IMR-90 (cell line): ENCODE measurements around the gene LRP1B. TPM values are rescaled to one million over a fixed set of nuclear protein-coding genes. Genes with fewer than 3 reads are reported as not detected.

Experiments
- ATAC-seq: fragments of 200-7000 bp; cut with Tn5 transposase; 2 replicates; pipeline ENCODE4 v1.9.1; 2020; ENCODE audit warnings: low read depth, mild to moderate bottlenecking, moderate library complexity
- BruUV-seq: library from RNA; stranded (reverse); fragments of 400-500 nt; replicated peaks from 2 replicates; lab custom pipeline; 2021; lab: Mats Ljungman, UMichigan
- CTCF ChIA-PET: fragments of 300-600 bp; formaldehyde crosslinking; extraction: SDS; loops from one replicate; lab custom pipeline; 2021; ENCODE audit warnings: antibody characterized with exemption; lab: Yijun Ruan, JAX
- POLR2A ChIA-PET: fragments of 300-600 bp; sonication (Branson Sonifier 250); formaldehyde crosslinking; loops from one replicate; lab custom pipeline; 2022; ENCODE audit warnings: antibody characterized with exemption; ENCODE audit not compliant: unreplicated experiment; lab: Charles Lee
- DNase-seq: peaks from one replicate; pipeline ENCODE4 v3.0.0; 2013
- H2AFZ ChIP-seq: replicated peaks from 2 replicates; pipeline ENCODE3; 2013; ENCODE audit warnings: low read length, mild to moderate bottlenecking; ENCODE audit not compliant: poor library complexity
- H2AK5ac ChIP-seq: 2 replicates; pipeline ENCODE4 v1.6.1; 2013; ENCODE audit warnings: low read depth, low read length, inconsistent platforms
- H2AK9ac ChIP-seq: replicated peaks from 2 replicates; pipeline ENCODE3; 2013; ENCODE audit warnings: mild to moderate bottlenecking, low read depth, low read length, moderate library complexity; ENCODE audit not compliant: poor library complexity
- H2BK120ac ChIP-seq: 2 replicates; pipeline ENCODE4 v1.6.1; 2013; ENCODE audit warnings: low read depth, low read length, inconsistent platforms
- H2BK15ac ChIP-seq: 3 replicates; pipeline ENCODE4 v1.6.1; 2013; ENCODE audit warnings: low read depth, low read length, inconsistent platforms
- H2BK20ac ChIP-seq: 2 replicates; pipeline ENCODE4 v1.6.1; 2013; ENCODE audit warnings: low read depth, mild to moderate bottlenecking, inconsistent platforms, low read length, moderate library complexity
- H2BK5ac ChIP-seq: 2 replicates; pipeline ENCODE4 v1.6.1; 2013; ENCODE audit warnings: mild to moderate bottlenecking, low read depth, low read length, inconsistent platforms; ENCODE audit not compliant: poor library complexity, severe bottlenecking
- H3K14ac ChIP-seq: replicated peaks from 2 replicates; pipeline ENCODE4 v1.6.1; 2013; ENCODE audit warnings: low read depth, low read length, inconsistent platforms
- H3K18ac ChIP-seq: 2 replicates; pipeline ENCODE4 v1.6.1; 2013; ENCODE audit warnings: low read depth, low read length, control low read depth
- H3K23ac ChIP-seq: 2 replicates; pipeline ENCODE4 v1.6.1; 2013; ENCODE audit warnings: low read depth, low read length, inconsistent platforms
- H3K27ac ChIP-seq: 2 replicates; pipeline ENCODE4 v1.5.1; 2013; ENCODE audit warnings: mild to moderate bottlenecking, control low read depth, low read length; ENCODE audit not compliant: insufficient read depth
- H3K27me3 ChIP-seq: 2 replicates; pipeline ENCODE4 v1.6.1; 2013; ENCODE audit warnings: low read length; ENCODE audit not compliant: control insufficient read depth, insufficient read depth
- H3K36me3 ChIP-seq: 2 replicates; pipeline ENCODE4 v1.6.1; 2013; ENCODE audit warnings: low read length, mixed read lengths; ENCODE audit not compliant: control insufficient read depth, insufficient read depth
- H3K4ac ChIP-seq: 2 replicates; pipeline ENCODE4 v1.6.1; 2013; ENCODE audit warnings: low read depth, low read length, inconsistent platforms
- H3K4me1 ChIP-seq: 2 replicates; pipeline ENCODE4 v1.6.1; 2013; ENCODE audit warnings: low read length, mixed read lengths; ENCODE audit not compliant: control insufficient read depth, insufficient read depth
- H3K4me2 ChIP-seq: 2 replicates; pipeline ENCODE4 v1.6.1; 2013; ENCODE audit warnings: low read depth, mild to moderate bottlenecking, control low read depth, low read length, moderate library complexity
- H3K4me3 ChIP-seq: 2 replicates; pipeline ENCODE4 v1.5.1; 2013; ENCODE audit warnings: low read depth, mild to moderate bottlenecking, control low read depth, low read length, moderate library complexity; ENCODE audit not compliant: insufficient read depth
- H3K56ac ChIP-seq: 2 replicates; pipeline ENCODE4 v1.6.1; 2013; ENCODE audit warnings: low read length, inconsistent platforms; ENCODE audit not compliant: insufficient read depth; ENCODE audit errors: extremely low read depth
- H3K79me1 ChIP-seq, 2 experiments: 2 replicates each; pipeline ENCODE4 v1.6.1; 2013; ENCODE audit warnings: low read length in 2 of 2, inconsistent platforms in 1 of 2, low read depth in 1 of 2
- H3K9ac ChIP-seq: 2 replicates; pipeline ENCODE4 v1.6.1; 2013; ENCODE audit warnings: low read depth, low read length, control low read depth
- H3K9me1 ChIP-seq: 2 replicates; pipeline ENCODE4 v1.6.1; 2013; ENCODE audit warnings: low read length, inconsistent platforms; ENCODE audit not compliant: insufficient read depth
- H3K9me3 ChIP-seq: 2 replicates; pipeline ENCODE4 v1.6.1; 2013; ENCODE audit warnings: low read length; ENCODE audit not compliant: control insufficient read depth, insufficient read depth
- H4K20me1 ChIP-seq: 2 replicates; pipeline ENCODE4 v1.6.1; 2013; ENCODE audit warnings: low read length, inconsistent platforms; ENCODE audit not compliant: insufficient read depth
- H4K5ac ChIP-seq: 2 replicates; pipeline ENCODE4 v1.6.1; 2013; ENCODE audit warnings: mild to moderate bottlenecking, low read depth, low read length, control low read depth
- H4K8ac ChIP-seq, 2 experiments: 2 replicates each; pipeline ENCODE4 v1.6.1; 2013; ENCODE audit warnings: low read depth in 2 of 2, low read length in 2 of 2, control low read depth in 1 of 2, inconsistent platforms in 1 of 2
- H4K91ac ChIP-seq: 2 replicates; pipeline ENCODE4 v1.6.1; 2013; ENCODE audit warnings: low read depth, low read length, inconsistent platforms; ENCODE audit not compliant: insufficient read depth
- MAFK ChIP-seq: IDR thresholded peaks from 2 replicates; pipeline ENCODE4 v1.6.1; 2012; ENCODE audit warnings: low read depth, low read length, improper control_type of control experiment
- USF2 ChIP-seq: fragments of 150-350 bp; IDR thresholded peaks from 2 replicates; pipeline ENCODE4 v1.6.1; 2017; ENCODE audit warnings: mild to moderate bottlenecking, antibody characterized with exemption, low read length, low read depth
- WGBS, 2 experiments: methylation state at CpG; one replicate each; pipeline versions ENCODE4 v1.1.5 to v1.1.7; 2013; ENCODE audit warnings: missing lambda C conversion rate in 2 of 2; ENCODE audit not compliant: insufficient read length in 1 of 2; ENCODE audit errors: extremely low coverage in 2 of 2; 5-methylcytosine and 5-hydroxymethylcytosine counted together
- dilution Hi-C: fragments of 300-500 bp; cut with HindIII; formaldehyde crosslinking; loops from one replicate; pipeline ENCODE4 v1.14.3; 2018; ENCODE audit warnings: low sequenced_read_pairs; ENCODE audit not compliant: unreplicated experiment
- in situ Hi-C: fragments of 300-500 bp; cut with MboI; formaldehyde crosslinking; loops from 3 replicates; pipeline ENCODE4 v1.14.3; 2019; ENCODE audit warnings: low sequenced_read_pairs, inconsistent platforms, mixed read lengths
- intact Hi-C: fragments of 100-400 bp; cut with micrococcal nuclease; formaldehyde crosslinking; loops from 2 replicates; pipeline ENCODE4 v1.10.0; 2022
- polyA plus RNA-seq, 3 experiments: library from polyadenylated mRNA; depleted of rRNA; stranded (reverse); fragments of >200 nt; gene quantifications; 2 replicates each; pipeline ENCODE4 v1.2.3, GENCODE V29; 2012; ENCODE audit warnings: low replicate concordance in 1 of 3
- total RNA-seq: library from RNA; depleted of rRNA; stranded (reverse); fragments of >200 nt; gene quantifications from 2 replicates; pipeline ENCODE4 v1.2.3, GENCODE V29; 2012

LRP1B gene
- total and polyA plus RNA-seq, 2 of the 4 experiments (the other 2 are of a cell fraction), result under 0.01 to 0.02 TPM

- H2AK9ac ChIP-seq, result no peak overlapping the region
- CTCF ChIA-PET, result no interaction called here
- no TSS peak for BruUV-seq
- intact Hi-C loops (no loop called here), in situ Hi-C loops (no loop called here), dilution Hi-C loops (no loop called here)
- H3K9me1 ChIP-seq, result no peaks in the 10 kb centered on the region
- H3K79me1 ChIP-seq, result no peaks in the 10 kb centered on the region
- H3K4me1 ChIP-seq, result no peaks in the 10 kb centered on the region
- no peak overlapping the region for H3K56ac ChIP-seq
- POLR2A ChIA-PET, result no interaction called here
- DNase-seq, result no peak
- no peaks in the 10 kb centered on the region for H3K27me3 ChIP-seq
- H3K23ac ChIP-seq, result no peak overlapping the region
- H3K9me3 ChIP-seq, result no peaks in the 10 kb centered on the region
- H2AFZ ChIP-seq, result no peak overlapping the region
- ATAC-seq, result no peak
- no peak overlapping the region for H3K27ac ChIP-seq
- no peak overlapping the region for H4K5ac ChIP-seq
- no peaks in the 10 kb centered on the region for H4K20me1 ChIP-seq
- no peak overlapping the region for H3K18ac ChIP-seq
- no peak overlapping the region for H3K4me2 ChIP-seq
- no peak overlapping the region for H2BK5ac ChIP-seq
- no peak overlapping the region for H2AK5ac ChIP-seq
- H3K4ac ChIP-seq, result no peak overlapping the region
- no peak overlapping the region for H3K14ac ChIP-seq
- TF ChIP-seq MAFK (peak; percentile 99), USF2 (no peak)
- no peaks in the 10 kb centered on the region for H3K36me3 ChIP-seq
- no peak overlapping the region for H2BK15ac ChIP-seq
- WGBS, 2 experiments, result no CpG with 5 or more reads among the region's 2 CpGs
- H4K8ac ChIP-seq, result no peak overlapping the region
- no peak overlapping the region for H4K91ac ChIP-seq
- H2BK120ac ChIP-seq, result no peak overlapping the region
- H2BK20ac ChIP-seq, result no peak overlapping the region
- H3K4me3 ChIP-seq, result no peak overlapping the region
- H3K9ac ChIP-seq, result no peak overlapping the region
These were observed 36.6 kb downstream of the LRP1B start for GRCh38 chr2:142094233-142094632.
